ENCODE results near the gene SERINC1. TPM values are rescaled to one million over a fixed set of nuclear protein-coding genes. Genes with fewer than 3 reads are reported as not detected.

Gene SERINC1
- polyA plus RNA-seq, 1 donor from 2014 or later, result 879 TPM

Small RNAs within 50 kb of the gene (small RNA-seq; reads per million reads assigned to genes)
- gene Z99129.1, result 0 reads per million in 3 experiments

Other genes starting within 250 kb of the SERINC1 start
- gene HSF2, start 72.2 kb downstream of the SERINC1 start, polyA plus RNA-seq, result 135 and 153 TPM in 2 replicates
- 22.8 and 26.2 TPM in 2 replicates for gene PKIB, start 138.6 kb upstream of the SERINC1 start, polyA plus RNA-seq

Data from neural cell (in vitro differentiated cells).